ENCODE results near the gene RABL2A.
"Not testable (repeated sequence)": the region's sequence is repeated elsewhere in the genome, so short reads cannot be mapped to it uniquely, and the experiment has no call there.

Gene RABL2A

DNA sequence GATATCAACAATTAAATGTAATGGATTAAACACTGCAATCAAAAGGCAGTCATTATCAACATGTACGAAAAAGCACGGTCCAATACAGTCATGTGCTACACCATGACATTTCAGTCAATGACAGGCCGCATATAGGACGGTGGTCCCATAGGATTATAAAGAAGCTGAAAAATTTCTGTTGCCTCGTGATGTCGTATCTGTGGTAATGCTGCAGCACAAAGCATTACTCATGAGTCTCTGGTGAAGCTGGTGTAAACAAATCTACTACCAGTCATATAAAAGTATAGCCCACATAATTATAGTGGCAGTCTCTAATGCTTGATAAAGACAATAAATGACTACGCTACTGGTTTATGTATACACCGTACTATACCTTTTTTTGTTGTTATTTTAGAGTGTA is 58.4 kb downstream of the RABL2A start:
- no peak for DNase-seq (ENCODE audit: low read depth, low spot score)

GRCh38 chr2:113686537-113686936 is 59.5 kb downstream of the RABL2A start:
- no peak for DNase-seq (ENCODE audit: low read depth, low spot score)

GRCh38 chr2:113690871-113691270 is 63.8 kb downstream of the RABL2A start:
- not testable (repeated sequence) for DNase-seq (ENCODE audit: low read depth, low spot score)
